ENCODE measurements around the gene DLX1. TPM values are rescaled to one million over a fixed set of nuclear protein-coding genes. Genes with fewer than 3 reads are reported as not detected.

DLX1 gene
- polyA plus RNA-seq, 3 donors = 0.05 TPM; not detected in 2

DNA sequence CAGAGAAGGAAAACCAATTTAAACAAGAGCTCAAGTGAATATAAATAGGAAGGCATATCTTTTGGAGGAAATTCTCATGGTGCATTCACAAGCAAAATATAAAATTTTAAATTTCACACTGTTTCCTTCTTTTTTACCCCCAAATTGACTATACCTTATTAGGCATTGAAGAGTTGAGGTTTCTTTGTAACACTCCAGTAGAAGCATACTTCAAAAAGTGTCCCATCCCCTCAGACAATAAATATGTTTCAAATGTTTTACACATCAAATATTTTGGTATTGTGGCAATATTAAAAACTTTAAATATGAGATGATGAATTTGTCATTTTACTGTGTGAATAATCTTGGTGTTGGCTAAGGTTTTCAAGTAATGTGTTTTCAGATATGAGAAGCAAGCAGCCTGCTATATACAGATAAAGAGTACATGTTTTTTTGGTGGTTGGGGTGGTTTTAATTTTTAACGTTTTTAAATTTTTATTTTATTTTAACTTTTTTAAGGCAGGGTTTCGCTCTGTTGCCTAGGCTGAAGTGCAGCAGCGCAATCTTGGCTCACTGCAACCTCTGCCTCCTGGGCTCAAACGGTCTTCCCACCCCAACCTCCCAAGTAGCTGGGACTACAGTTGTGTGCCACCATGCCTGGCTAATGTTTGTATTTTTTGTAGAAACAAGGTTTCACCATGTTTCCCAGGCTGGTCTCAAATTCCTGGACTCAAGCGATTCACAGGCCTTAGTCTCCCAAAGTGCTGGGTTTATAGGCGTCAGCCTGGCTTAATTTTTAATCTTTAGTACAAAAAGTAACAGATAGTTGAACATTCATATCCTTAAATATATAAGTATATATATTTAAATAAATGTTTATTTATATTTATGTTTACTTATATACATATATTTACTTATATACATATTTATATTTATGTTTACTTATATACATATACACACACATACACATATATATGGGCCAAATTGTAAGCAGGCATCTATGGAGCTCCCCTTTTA is 36.5 kb upstream of the DLX1 start:
- TF ChIP-seq, protein P1, sequence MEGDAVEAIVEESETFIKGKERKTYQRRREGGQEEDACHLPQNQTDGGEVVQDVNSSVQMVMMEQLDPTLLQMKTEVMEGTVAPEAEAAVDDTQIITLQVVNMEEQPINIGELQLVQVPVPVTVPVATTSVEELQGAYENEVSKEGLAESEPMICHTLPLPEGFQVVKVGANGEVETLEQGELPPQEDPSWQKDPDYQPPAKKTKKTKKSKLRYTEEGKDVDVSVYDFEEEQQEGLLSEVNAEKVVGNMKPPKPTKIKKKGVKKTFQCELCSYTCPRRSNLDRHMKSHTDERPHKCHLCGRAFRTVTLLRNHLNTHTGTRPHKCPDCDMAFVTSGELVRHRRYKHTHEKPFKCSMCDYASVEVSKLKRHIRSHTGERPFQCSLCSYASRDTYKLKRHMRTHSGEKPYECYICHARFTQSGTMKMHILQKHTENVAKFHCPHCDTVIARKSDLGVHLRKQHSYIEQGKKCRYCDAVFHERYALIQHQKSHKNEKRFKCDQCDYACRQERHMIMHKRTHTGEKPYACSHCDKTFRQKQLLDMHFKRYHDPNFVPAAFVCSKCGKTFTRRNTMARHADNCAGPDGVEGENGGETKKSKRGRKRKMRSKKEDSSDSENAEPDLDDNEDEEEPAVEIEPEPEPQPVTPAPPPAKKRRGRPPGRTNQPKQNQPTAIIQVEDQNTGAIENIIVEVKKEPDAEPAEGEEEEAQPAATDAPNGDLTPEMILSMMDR (IDR thresholded peaks at IDR 0.05) = no peak
- no peaks in the 10 kb centered on the region for H3K9me3 Mint-ChIP-seq
- Histone ChIP-seq H3K4me3 (replicated peaks in 1 of 3; ENCODE audit: low read depth in 2 of 3, low read length in 3 of 3) (no peak overlapping the region), H3K9ac (ENCODE audit: insufficient read depth, low read length, poor library complexity, severe bottlenecking) (no peak overlapping the region), H3K4me1 (ENCODE audit: control insufficient read depth in 1 of 2, insufficient read depth in 2 of 2, low read length in 2 of 2) (no peaks in the 10 kb centered on the region), H2AFZ (ENCODE audit: insufficient read depth, low read depth, low read length, poor library complexity, severe bottlenecking) (no peak overlapping the region), H3K27me3 (ENCODE audit: control insufficient read depth in 2 of 2, insufficient read depth in 2 of 2, low read length in 2 of 2) (no peaks in the 10 kb centered on the region), H3K27ac (ENCODE audit: low read depth in 1 of 2, low read length in 2 of 2) (no peak overlapping the region), H3K79me2 (ENCODE audit: insufficient read depth, low read length) (no peaks in the 10 kb centered on the region), H3K36me3 (replicated peaks in 1 of 2; ENCODE audit: control insufficient read depth in 1 of 2, insufficient read depth in 2 of 2, low read length in 2 of 2) (no peaks in the 10 kb centered on the region), H3K4me2 (replicated peaks; ENCODE audit: extremely low read depth, low read length, poor library complexity, severe bottlenecking) (no peak overlapping the region), H4K20me1 (ENCODE audit: insufficient read depth, low read length) (no peaks in the 10 kb centered on the region), H3K9me3 (replicated peaks in 1 of 2; ENCODE audit: control insufficient read depth in 1 of 2, insufficient read depth in 1 of 2, low read length in 2 of 2) (no peaks in the 10 kb centered on the region)
- H3K36me3 Mint-ChIP-seq = no peaks in the 10 kb centered on the region
- peaks cover 6% of the 10 kb centered on the region for H3K4me1 Mint-ChIP-seq
- no peaks in the 10 kb centered on the region for H3K27me3 Mint-ChIP-seq (ENCODE audit: low read depth in 3 of 3)
- no peak overlapping the region for H3K27ac Mint-ChIP-seq
- DNase-seq = no peak
- WGBS (ENCODE audit: insufficient coverage) = 100% methylated on average over 1 of the region's 6 CpGs
- intact Hi-C loops (cut with micrococcal nuclease) = no loop called here
- no peak overlapping the region for H3K4me3 Mint-ChIP-seq

- no peak overlapping the region for H3K4me3 ChIP-seq (replicated peaks in 1 of 3; ENCODE audit: low read depth in 2 of 3, low read length in 3 of 3)
- H3K9ac ChIP-seq (ENCODE audit: insufficient read depth, low read length, poor library complexity, severe bottlenecking) = no peak overlapping the region
- H4K20me1 ChIP-seq (ENCODE audit: insufficient read depth, low read length) = no peaks in the 10 kb centered on the region
- no peak overlapping the region for H3K27ac ChIP-seq (ENCODE audit: low read depth in 1 of 2, low read length in 2 of 2)
- no peak for DNase-seq
- TF ChIP-seq, protein P1 (IDR thresholded peaks at IDR 0.05) = no peak
- H3K4me1 Mint-ChIP-seq = peaks cover 6% of the 10 kb centered on the region
- no peaks in the 10 kb centered on the region for H3K36me3 Mint-ChIP-seq
- no peak overlapping the region for H3K4me2 ChIP-seq (replicated peaks; ENCODE audit: extremely low read depth, low read length, poor library complexity, severe bottlenecking)
- H3K9me3 Mint-ChIP-seq = no peaks in the 10 kb centered on the region
- no peak overlapping the region for H3K27ac Mint-ChIP-seq
- WGBS (ENCODE audit: insufficient coverage) = no CpG with 5 or more reads among the region's 2 CpGs
- H2AFZ ChIP-seq (ENCODE audit: insufficient read depth, low read depth, low read length, poor library complexity, severe bottlenecking) = no peak overlapping the region
- no peak overlapping the region for H3K4me3 Mint-ChIP-seq
- H3K27me3 Mint-ChIP-seq (ENCODE audit: low read depth in 3 of 3) = no peaks in the 10 kb centered on the region
- intact Hi-C loops (cut with micrococcal nuclease) = no loop called here
- no peaks in the 10 kb centered on the region for H3K27me3 ChIP-seq (ENCODE audit: control insufficient read depth in 2 of 2, insufficient read depth in 2 of 2, low read length in 2 of 2)
- H3K79me2 ChIP-seq (ENCODE audit: insufficient read depth, low read length) = no peaks in the 10 kb centered on the region
- H3K36me3 ChIP-seq (replicated peaks in 1 of 2; ENCODE audit: control insufficient read depth in 1 of 2, insufficient read depth in 2 of 2, low read length in 2 of 2) = no peaks in the 10 kb centered on the region
- no peaks in the 10 kb centered on the region for H3K9me3 ChIP-seq (replicated peaks in 1 of 2; ENCODE audit: control insufficient read depth in 1 of 2, insufficient read depth in 1 of 2, low read length in 2 of 2)
- H3K4me1 ChIP-seq (ENCODE audit: control insufficient read depth in 1 of 2, insufficient read depth in 2 of 2, low read length in 2 of 2) = no peaks in the 10 kb centered on the region
Observed at GRCh38 chr2:172049567-172050120, 35.7 kb upstream of the DLX1 start.
